Neuronal stem cell (in vitro differentiated cells): ENCODE measurements around the gene GKN2.

Source experiments
- DNase-seq: peaks from one replicate; pipeline ENCODE4 v3.0.0-alpha.2; 2013; ENCODE audit warnings: low spot score
- H2AFZ ChIP-seq: one replicate; pipeline ENCODE4 v1.6.1; 2013; ENCODE audit warnings: mild to moderate bottlenecking, low read length, inconsistent platforms
- H2AK5ac ChIP-seq: 2 replicates; pipeline ENCODE4 v1.6.1; 2013; ENCODE audit warnings: low read depth, mild to moderate bottlenecking, inconsistent platforms, low read length, moderate library complexity, mixed read lengths
- H2BK120ac ChIP-seq: 2 replicates; pipeline ENCODE4 v1.6.1; 2013; ENCODE audit warnings: low read depth, mild to moderate bottlenecking, inconsistent platforms, low read length, moderate library complexity, mixed read lengths
- H2BK12ac ChIP-seq: one replicate; pipeline ENCODE4 v1.6.1; 2013; ENCODE audit warnings: low read length, inconsistent platforms
- H2BK15ac ChIP-seq: 2 replicates; pipeline ENCODE4 v1.6.1; 2013; ENCODE audit warnings: mild to moderate bottlenecking, low read length, inconsistent platforms, mixed read lengths
- H2BK5ac ChIP-seq: one replicate; pipeline ENCODE4 v1.6.1; 2013; ENCODE audit warnings: inconsistent platforms, mild to moderate bottlenecking, low read length, moderate library complexity
- H3K14ac ChIP-seq: one replicate; pipeline ENCODE4 v1.6.1; 2013; ENCODE audit warnings: low read length, inconsistent platforms
- H3K18ac ChIP-seq: 2 replicates; pipeline ENCODE4 v1.6.1; 2013; ENCODE audit warnings: low read length, inconsistent platforms
- H3K23ac ChIP-seq: 2 replicates; pipeline ENCODE4 v1.6.1; 2013; ENCODE audit warnings: low read depth, mild to moderate bottlenecking, mixed read lengths, low read length, inconsistent platforms; ENCODE audit not compliant: poor library complexity
- H3K27ac ChIP-seq: replicated peaks from 3 replicates; pipeline ENCODE4 v1.5.1; 2013; ENCODE audit warnings: low read length, inconsistent platforms
- H3K27me3 ChIP-seq, 3 experiments: 2 replicates each; pipeline ENCODE4 v1.6.1; 2013; ENCODE audit warnings: low read length in 3 of 3, mild to moderate bottlenecking in 2 of 3, inconsistent platforms in 1 of 3, low read depth in 1 of 3, mixed read lengths in 1 of 3, moderate library complexity in 1 of 3; ENCODE audit not compliant: control insufficient read depth in 3 of 3, insufficient read depth in 3 of 3
- H3K36me3 ChIP-seq, 2 donors: replicated peaks in 1 of 2; 2 replicates each; pipeline ENCODE4 v1.6.1; 2013; ENCODE audit warnings: low read length in 2 of 2; ENCODE audit not compliant: control insufficient read depth in 2 of 2, insufficient read depth in 2 of 2
- H3K4ac ChIP-seq: 2 replicates; pipeline ENCODE4 v1.6.1; 2013; ENCODE audit warnings: inconsistent platforms, mild to moderate bottlenecking, low read length, moderate library complexity
- H3K4me1 ChIP-seq, 2 donors: 1 replicate in 1 of 2; 2 replicates in 1 of 2; pipeline ENCODE4 v1.6.1; 2013; ENCODE audit warnings: low read length in 2 of 2, low read depth in 1 of 2; ENCODE audit not compliant: control insufficient read depth in 2 of 2, insufficient read depth in 1 of 2
- H3K4me2 ChIP-seq: one replicate; pipeline ENCODE4 v1.6.1; 2013; ENCODE audit warnings: mild to moderate bottlenecking, low read length, inconsistent platforms; ENCODE audit not compliant: insufficient read depth, poor library complexity, severe bottlenecking
- H3K4me3 ChIP-seq, 2 donors: 2 replicates each; pipeline ENCODE4 v1.5.1; 2013; ENCODE audit warnings: low read length in 2 of 2, mild to moderate bottlenecking in 2 of 2, inconsistent platforms in 1 of 2, moderate library complexity in 1 of 2
- H3K79me1 ChIP-seq: one replicate; pipeline ENCODE4 v1.6.1; 2013; ENCODE audit warnings: low read depth, mild to moderate bottlenecking, inconsistent platforms, low read length, moderate library complexity
- H3K9ac ChIP-seq: one replicate; pipeline ENCODE4 v1.6.1; 2013; ENCODE audit warnings: mild to moderate bottlenecking, low read depth, low read length, inconsistent platforms; ENCODE audit not compliant: poor library complexity
- H3K9me3 ChIP-seq, 2 donors: replicated peaks in 1 of 2; 2 replicates each; pipeline versions ENCODE3 to v1.6.1; 2013; ENCODE audit warnings: low read length in 2 of 2, mild to moderate bottlenecking in 2 of 2, inconsistent platforms in 1 of 2, low read depth in 1 of 2, mixed read lengths in 1 of 2, moderate library complexity in 1 of 2; ENCODE audit not compliant: control insufficient read depth in 2 of 2, insufficient read depth in 1 of 2
- H4K8ac ChIP-seq: one replicate; pipeline ENCODE4 v1.6.1; 2013; ENCODE audit warnings: low read depth, mild to moderate bottlenecking, inconsistent platforms, low read length, moderate library complexity
- H4K91ac ChIP-seq: one replicate; pipeline ENCODE4 v1.6.1; 2013; ENCODE audit warnings: low read length, low read depth, mild to moderate bottlenecking, inconsistent platforms; ENCODE audit not compliant: poor library complexity
- WGBS, 2 donors: extraction: QIAGEN DNeasy Blood & Tissue Kit; methylation state at CpG; one replicate each; pipeline ENCODE4 v1.1.7; 2013; ENCODE audit warnings: missing lambda C conversion rate in 2 of 2, mixed read lengths in 1 of 2; ENCODE audit not compliant: insufficient read length in 2 of 2, insufficient replicate concordance in 1 of 2; ENCODE audit errors: extremely low coverage in 2 of 2; 5-methylcytosine and 5-hydroxymethylcytosine counted together

Gene GKN2

DNA sequence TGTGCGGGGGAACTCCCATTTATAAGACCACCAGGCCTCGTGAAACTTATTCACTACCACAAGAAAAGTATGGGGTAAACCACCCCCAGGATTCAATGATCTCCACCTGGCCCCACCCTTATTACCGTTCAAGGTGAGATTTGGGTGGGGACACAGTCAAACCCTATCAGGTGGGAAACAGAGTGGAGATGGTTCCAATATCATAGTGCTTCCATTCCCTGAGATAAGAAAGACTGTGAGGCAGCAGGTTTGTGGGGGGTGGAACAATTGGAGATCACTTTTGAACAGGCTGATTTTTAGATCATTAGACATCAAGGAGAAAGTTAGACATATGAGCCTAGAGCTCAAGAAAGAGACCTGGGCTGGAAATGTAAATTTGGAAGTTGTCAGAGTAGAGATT is 39.3 kb downstream of the GKN2 start:
- Histone ChIP-seq H3K4me2 (no peak overlapping the region), H2BK15ac (no peak overlapping the region), H3K23ac (no peak overlapping the region), H3K4ac (no peak overlapping the region), H2BK5ac (no peak overlapping the region), H3K9me3 (no peaks in the 10 kb centered on the region), H3K79me1 (no peaks in the 10 kb centered on the region), H2AK5ac (no peak overlapping the region), H2BK120ac (no peak overlapping the region), H3K4me3 (no peak overlapping the region), H2AFZ (no peak overlapping the region), H3K18ac (no peak overlapping the region), H4K8ac (no peak overlapping the region), H3K27ac (no peak overlapping the region), H3K9ac (no peak overlapping the region), H3K36me3 (no peaks in the 10 kb centered on the region), H3K14ac (no peak overlapping the region), H3K27me3 (no peaks in the 10 kb centered on the region), H2BK12ac (no peak overlapping the region), H4K91ac (no peak overlapping the region), H3K4me1 (peaks cover 0 to 3% of the 10 kb centered on the region in 2 donors)
- no CpG with 5 or more reads among the region's 3 CpGs for WGBS, 2 donors
- no peak for DNase-seq

- H3K4me3 ChIP-seq = no peak overlapping the region
- no peak overlapping the region for H2BK5ac ChIP-seq
- no peak overlapping the region for H3K23ac ChIP-seq
- no peak overlapping the region for H3K14ac ChIP-seq
- H3K9ac ChIP-seq = no peak overlapping the region
- no peaks in the 10 kb centered on the region for H3K36me3 ChIP-seq
- H3K79me1 ChIP-seq = no peaks in the 10 kb centered on the region
- H4K91ac ChIP-seq = no peak overlapping the region
- H3K27me3 ChIP-seq = no peaks in the 10 kb centered on the region
- H3K27ac ChIP-seq = no peak overlapping the region
- H3K4ac ChIP-seq = no peak overlapping the region
- H3K4me1 ChIP-seq = peaks cover 0 to 4% of the 10 kb centered on the region in 2 donors
- no peak overlapping the region for H2AFZ ChIP-seq
- no peak overlapping the region for H4K8ac ChIP-seq
- no peak overlapping the region for H2BK15ac ChIP-seq
- no CpG with 5 or more reads among the region's 2 CpGs for WGBS, 2 donors
- H3K18ac ChIP-seq = no peak overlapping the region
- no peak overlapping the region for H3K4me2 ChIP-seq
- no peak overlapping the region for H2BK12ac ChIP-seq
- no peaks in the 10 kb centered on the region for H3K9me3 ChIP-seq
- no peak overlapping the region for H2BK120ac ChIP-seq
- DNase-seq = no peak
- H2AK5ac ChIP-seq = no peak overlapping the region
Measured at GRCh38 chr2:68912732-68913131, 40.0 kb downstream of the GKN2 start.

DNA sequence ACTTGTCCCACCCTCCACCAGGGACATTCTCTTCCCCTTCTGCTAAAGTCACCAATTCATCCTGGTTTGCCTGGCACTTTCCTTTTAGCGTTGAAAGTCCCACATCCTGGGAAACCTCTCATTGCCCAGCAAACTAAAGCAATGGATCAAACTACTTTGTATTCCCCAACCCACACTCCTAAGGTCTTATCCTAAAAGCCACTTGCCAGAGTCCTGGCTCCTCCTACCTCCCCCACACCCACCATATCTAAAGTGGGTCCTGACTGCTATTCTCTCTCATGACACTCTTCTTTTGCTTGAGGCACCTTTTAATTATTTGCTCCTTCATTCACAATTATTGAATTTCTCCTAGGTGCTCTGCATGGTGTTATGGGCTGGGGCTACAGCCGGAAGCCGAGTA is 40.6 kb downstream of the GKN2 start:
- no peak overlapping the region for H2BK5ac ChIP-seq

DNA sequence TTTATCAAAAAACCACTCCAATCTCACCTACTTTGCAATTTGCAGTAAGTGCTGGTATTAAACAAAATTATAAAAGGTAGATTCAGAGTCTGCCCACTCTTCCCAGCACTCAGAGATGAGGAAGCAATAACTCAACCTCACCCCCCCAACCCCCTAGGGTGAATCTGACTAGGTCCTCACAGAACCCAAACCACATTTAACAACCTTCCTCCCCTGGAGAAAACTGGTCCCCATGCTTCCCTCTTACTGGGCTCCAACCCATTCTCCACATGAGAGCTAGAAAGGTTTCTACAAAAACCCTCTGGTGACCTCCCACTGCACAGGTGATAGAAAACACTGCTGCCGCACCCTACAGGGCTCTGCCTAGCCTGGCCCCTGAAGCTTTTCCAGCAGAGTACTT is 41.0 kb downstream of the GKN2 start:
- Histone ChIP-seq H3K14ac (no peak overlapping the region), H3K27ac (no peak overlapping the region), H3K4ac (no peak overlapping the region), H4K91ac (no peak overlapping the region), H3K27me3 (no peaks in the 10 kb centered on the region), H3K23ac (no peak overlapping the region), H3K4me2 (no peak overlapping the region), H2AK5ac (no peak overlapping the region), H2BK120ac (no peak overlapping the region), H3K9ac (no peak overlapping the region), H3K4me1 (peaks cover 0 to 4% of the 10 kb centered on the region in 2 donors), H3K18ac (no peak overlapping the region), H2BK15ac (no peak overlapping the region), H3K79me1 (no peaks in the 10 kb centered on the region), H2AFZ (no peak overlapping the region), H2BK12ac (no peak overlapping the region), H4K8ac (no peak overlapping the region), H3K9me3 (no peaks in the 10 kb centered on the region), H2BK5ac (no peak overlapping the region), H3K4me3 (no peak overlapping the region), H3K36me3 (no peaks in the 10 kb centered on the region)
- DNase-seq = no peak
- WGBS, 2 donors = no CpG with 5 or more reads among the region's 1 CpG

More for the DNA sequence above, 40.6 kb downstream of the GKN2 start:
- no CpG with 5 or more reads among the region's 3 CpGs for WGBS, 2 donors
- Histone ChIP-seq H3K9me3 (no peaks in the 10 kb centered on the region), H2BK12ac (no peak overlapping the region), H3K23ac (no peak overlapping the region), H2BK120ac (no peak overlapping the region), H3K4me1 (peaks cover 0 to 4% of the 10 kb centered on the region in 2 donors), H3K79me1 (no peaks in the 10 kb centered on the region), H3K27me3 (no peaks in the 10 kb centered on the region), H3K9ac (no peak overlapping the region), H4K91ac (no peak overlapping the region), H2BK15ac (no peak overlapping the region), H3K18ac (no peak overlapping the region), H3K4me3 (no peak overlapping the region), H2AK5ac (no peak overlapping the region), H2AFZ (no peak overlapping the region), H4K8ac (no peak overlapping the region), H3K4ac (no peak overlapping the region), H3K27ac (no peak overlapping the region), H3K14ac (no peak overlapping the region), H3K4me2 (no peak overlapping the region), H3K36me3 (no peaks in the 10 kb centered on the region)
- no peak for DNase-seq
